B cell (primary cell): ENCODE results near the gene RIPK3. TPM values are rescaled to one million over a fixed set of nuclear protein-coding genes. Genes with fewer than 3 reads are reported as not detected.

Source experiments
- ATAC-seq: fragments of 200-7000 bp; cut with Tn5 transposase; one replicate; pipeline ENCODE4 v1.10.0; 2021; ENCODE audit warnings: low read depth, mild to moderate bottlenecking, moderate number of reproducible peaks, moderate library complexity
- CTCF ChIA-PET: fragments of 350-600 bp; sonication (Branson Sonifier 250); formaldehyde crosslinking; loops from one replicate; lab custom pipeline; 2021; ENCODE audit warnings: antibody characterized with exemption, inconsistent platforms; lab: Charles Lee
- POLR2A ChIA-PET: fragments of 350-600 bp; sonication (Branson Sonifier 250); formaldehyde crosslinking; loops from one replicate; lab custom pipeline; 2021; ENCODE audit warnings: antibody characterized with exemption; lab: Charles Lee
- DNase-seq: peaks from one replicate; pipeline ENCODE4 v3.0.0; 2013
- H2AFZ ChIP-seq: 2 replicates; pipeline ENCODE4 v1.6.1; 2012; ENCODE audit warnings: mild to moderate bottlenecking, low read depth, low read length; ENCODE audit not compliant: insufficient read depth, poor library complexity, severe bottlenecking
- H3K27ac ChIP-seq, 2 donors: 1 replicate in 1 of 2; 2 replicates in 1 of 2; pipeline ENCODE4 v1.5.1; 2012 to 2013; ENCODE audit warnings: low read length in 2 of 2, mild to moderate bottlenecking in 2 of 2, moderate library complexity in 1 of 2
- H3K27me3 ChIP-seq, 4 experiments: fragments of 200-600 bp in 1 of 4; sonication (generic) in 1 of 4; replicated peaks in 1 of 4; 1 replicate in 2 of 4; 2 replicates in 2 of 4; pipeline versions ENCODE4 v1.6.1 to v1.7.0; 2013 to 2016; ENCODE audit warnings: low read length in 3 of 4, mild to moderate bottlenecking in 2 of 4, mixed read lengths in 1 of 4, moderate library complexity in 1 of 4; ENCODE audit not compliant: insufficient read depth in 4 of 4, control insufficient read depth in 3 of 4; ENCODE audit errors: control extremely low read depth in 1 of 4
- H3K36me3 ChIP-seq, 2 experiments: replicated peaks in 1 of 2; 1 replicate in 1 of 2; 2 replicates in 1 of 2; pipeline versions ENCODE4 v1.6.1 to v1.7.1; 2013; ENCODE audit warnings: low read length in 1 of 2; ENCODE audit not compliant: insufficient read depth in 2 of 2, control insufficient read depth in 1 of 2; ENCODE audit errors: control extremely low read depth in 1 of 2, extremely low read depth in 1 of 2
- H3K4me1 ChIP-seq, 2 donors: fragments of 200-600 bp in 1 of 2; sonication (generic) in 1 of 2; 1 replicate in 1 of 2; 2 replicates in 1 of 2; pipeline versions ENCODE4 v1.5.1 to v1.6.1; 2013 to 2017; ENCODE audit warnings: low read length in 2 of 2; ENCODE audit not compliant: control insufficient read depth in 2 of 2, insufficient read depth in 2 of 2
- H3K4me2 ChIP-seq: replicated peaks from 2 replicates; pipeline ENCODE3; 2012; ENCODE audit warnings: mild to moderate bottlenecking, low read depth, low read length; ENCODE audit not compliant: poor library complexity, severe bottlenecking
- H3K4me3 ChIP-seq, 5 experiments: fragments of 200-600 bp in 1 of 5; sonication (generic) in 1 of 5; 1 replicate in 3 of 5; 2 replicates in 2 of 5; pipeline versions ENCODE4 v1.5.1 to v1.7.0; 2011 to 2016; ENCODE audit warnings: low read length in 4 of 5, mild to moderate bottlenecking in 4 of 5, low read depth in 2 of 5, control low read depth in 1 of 5, moderate library complexity in 1 of 5; ENCODE audit not compliant: insufficient read depth in 1 of 5; ENCODE audit errors: control extremely low read depth in 1 of 5, extremely low read depth in 1 of 5
- H3K79me2 ChIP-seq: fragments of 200-600 bp; sonication (generic); one replicate; pipeline ENCODE4 v1.6.0; 2016; ENCODE audit warnings: low read length; ENCODE audit not compliant: control insufficient read depth, insufficient read depth
- H3K9ac ChIP-seq: fragments of 200-600 bp; sonication (generic); 2 replicates; pipeline ENCODE4 v1.6.1; 2017; ENCODE audit warnings: mild to moderate bottlenecking, low read length, moderate library complexity
- H3K9me3 ChIP-seq, 3 donors: one replicate each; pipeline versions ENCODE4 v1.6.1 to v1.7.1; 2013; ENCODE audit warnings: low read length in 2 of 3; ENCODE audit not compliant: control insufficient read depth in 2 of 3, insufficient read depth in 1 of 3; ENCODE audit errors: control extremely low read depth in 1 of 3
- H4K20me1 ChIP-seq: 2 replicates; pipeline ENCODE4 v1.6.0; 2012; ENCODE audit warnings: mild to moderate bottlenecking, low read length; ENCODE audit not compliant: insufficient read depth, control insufficient read depth, poor library complexity, severe bottlenecking
- H3K27ac Mint-ChIP-seq: one replicate; pipeline ENCODE4 v1.8.0; 2021; ENCODE audit warnings: mixed read lengths
- H3K27me3 Mint-ChIP-seq: one replicate; pipeline ENCODE4 v1.8.0; 2021; ENCODE audit warnings: mixed read lengths
- H3K4me1 Mint-ChIP-seq: one replicate; pipeline ENCODE4 v1.8.0; 2021; ENCODE audit warnings: mixed read lengths
- H3K4me3 Mint-ChIP-seq: one replicate; pipeline ENCODE4 v1.8.0; 2021; ENCODE audit warnings: mixed read lengths
- H3K9me3 Mint-ChIP-seq: one replicate; pipeline ENCODE4 v1.8.0; 2022; ENCODE audit warnings: mixed read lengths; ENCODE audit not compliant: insufficient read depth
- EZH2 ChIP-seq: IDR thresholded peaks from 2 replicates; pipeline ENCODE4 v1.6.1; 2012; ENCODE audit warnings: borderline replicate concordance, low read depth, mild to moderate bottlenecking, moderate library complexity, low read length; ENCODE audit not compliant: insufficient read depth, poor library complexity, severe bottlenecking
- WGBS: methylation state at CpG from one replicate; pipeline ENCODE4 v1.1.5; 2013; ENCODE audit warnings: missing lambda C conversion rate; ENCODE audit not compliant: insufficient coverage; 5-methylcytosine and 5-hydroxymethylcytosine counted together
- intact Hi-C: fragments of 100-400 bp; cut with micrococcal nuclease; formaldehyde crosslinking; loops from one replicate; pipeline ENCODE4 v1.10.0; 2022
- polyA plus RNA-seq: library from polyadenylated mRNA; depleted of rRNA; stranded (reverse); fragments of >200 nt; gene quantifications from 2 replicates; pipeline ENCODE4 v1.2.3, GENCODE V29; 2012
- total RNA-seq, 2 donors: library from RNA; stranded (reverse); fragments of 120-200 nt in 1 of 2; gene quantifications; 1 replicate in 1 of 2; 2 replicates in 1 of 2; pipeline versions ENCODE4 v1.2.3 to v1.2.4, GENCODE V29; 2013 to 2022
- TF ChIP-seq, protein P1 (sequence below): fragments of 200-600 bp; IDR thresholded peaks from one replicate; pipeline ENCODE4 v1.8.0; 2022; ENCODE audit warnings: antibody characterized with exemption, mild to moderate bottlenecking

Gene RIPK3
- total and polyA plus RNA-seq, 2 donors (not counting 1 experiment from before 2014, with no cell fraction given), result 65.5 to 77.6 TPM

- Histone ChIP-seq H3K27me3 (peaks cover 0 to 11% (median 1%) of the 10 kb centered on the region in 4 experiments), H2AFZ (no peak overlapping the region), H3K4me1 (no peaks in the 10 kb centered on the region), H3K9me3 (no peaks in the 10 kb centered on the region), H3K9ac (no peak overlapping the region), H3K4me2 (no peak overlapping the region), H3K79me2 (no peaks in the 10 kb centered on the region), H3K36me3 (no peaks in the 10 kb centered on the region), H3K4me3 (no peak overlapping the region), H3K27ac (no peak overlapping the region), H4K20me1 (no peaks in the 10 kb centered on the region)
- ChIA-PET CTCF (interaction anchor here (0.8 to 2.0 kb wide), 3 partner anchors 46 to 137 kb away, joined by 3 to 4 read pairs (median 3); partner anchors contain the start of gene TINF2), POLR2A (no interaction called here)
- intact Hi-C loops, result no loop called here
- ATAC-seq, result no peak
- peaks cover 4% of the 10 kb centered on the region for H3K27me3 Mint-ChIP-seq
- no peak overlapping the region for H3K4me3 Mint-ChIP-seq
- no peaks in the 10 kb centered on the region for H3K4me1 Mint-ChIP-seq
- DNase-seq, result no peak
- H3K27ac Mint-ChIP-seq, result no peak overlapping the region
- 97% methylated on average over 6 of the region's 7 CpGs for WGBS
- TF ChIP-seq, protein P1, sequence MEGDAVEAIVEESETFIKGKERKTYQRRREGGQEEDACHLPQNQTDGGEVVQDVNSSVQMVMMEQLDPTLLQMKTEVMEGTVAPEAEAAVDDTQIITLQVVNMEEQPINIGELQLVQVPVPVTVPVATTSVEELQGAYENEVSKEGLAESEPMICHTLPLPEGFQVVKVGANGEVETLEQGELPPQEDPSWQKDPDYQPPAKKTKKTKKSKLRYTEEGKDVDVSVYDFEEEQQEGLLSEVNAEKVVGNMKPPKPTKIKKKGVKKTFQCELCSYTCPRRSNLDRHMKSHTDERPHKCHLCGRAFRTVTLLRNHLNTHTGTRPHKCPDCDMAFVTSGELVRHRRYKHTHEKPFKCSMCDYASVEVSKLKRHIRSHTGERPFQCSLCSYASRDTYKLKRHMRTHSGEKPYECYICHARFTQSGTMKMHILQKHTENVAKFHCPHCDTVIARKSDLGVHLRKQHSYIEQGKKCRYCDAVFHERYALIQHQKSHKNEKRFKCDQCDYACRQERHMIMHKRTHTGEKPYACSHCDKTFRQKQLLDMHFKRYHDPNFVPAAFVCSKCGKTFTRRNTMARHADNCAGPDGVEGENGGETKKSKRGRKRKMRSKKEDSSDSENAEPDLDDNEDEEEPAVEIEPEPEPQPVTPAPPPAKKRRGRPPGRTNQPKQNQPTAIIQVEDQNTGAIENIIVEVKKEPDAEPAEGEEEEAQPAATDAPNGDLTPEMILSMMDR, result no peak
- TF ChIP-seq EZH2, result no peak
- H3K9me3 Mint-ChIP-seq, result no peaks in the 10 kb centered on the region
Observed at GRCh38 chr14:24378981-24379906, 39.5 kb upstream of the RIPK3 start.

- Histone ChIP-seq H2AFZ (no peak overlapping the region), H3K9ac (no peak overlapping the region), H3K27me3 (peaks cover 0 to 8% (median 0%) of the 10 kb centered on the region in 4 experiments), H3K4me3 (no peak overlapping the region), H3K36me3 (no peaks in the 10 kb centered on the region), H4K20me1 (no peaks in the 10 kb centered on the region), H3K4me1 (no peaks in the 10 kb centered on the region), H3K27ac (no peak overlapping the region), H3K4me2 (no peak overlapping the region), H3K9me3 (no peaks in the 10 kb centered on the region), H3K79me2 (no peaks in the 10 kb centered on the region)
- Mint-ChIP-seq H3K27me3 (no peaks in the 10 kb centered on the region), H3K9me3 (no peaks in the 10 kb centered on the region), H3K4me1 (no peaks in the 10 kb centered on the region), H3K4me3 (no peak overlapping the region), H3K27ac (no peak overlapping the region)
- CTCF ChIA-PET, result interaction anchor here (0.8 to 1.6 kb wide), 2 partner anchors 45 to 136 kb away, joined by 3 read pairs; partner anchors contain the start of gene TINF2
- DNase-seq (no peak), ATAC-seq (no peak)
- no peak for TF ChIP-seq EZH2
- TF ChIP-seq, protein P1, result no peak
- POLR2A ChIA-PET, result no interaction called here
- no CpG with 5 or more reads among the region's 3 CpGs for WGBS
- intact Hi-C loops, result no loop called here
Observed at GRCh38 chr14:24378327-24378726, 38.5 kb upstream of the RIPK3 start.
